Activated naive CD4-positive, alpha-beta T cell treated with anti-CD3 and anti-CD28 coated beads, Interleukin-2, amount 10 ng/mL, durations not matched to agents 5 hours and 36 hours (primary cell): ENCODE data around the gene LATS2. TPM values are rescaled to one million over a fixed set of nuclear protein-coding genes. Genes with fewer than 3 reads are reported as not detected.

ENCODE experiments used
- total RNA-seq, 2 experiments: library from RNA; stranded (reverse); gene quantifications; one replicate each; pipeline ENCODE4 v1.2.3, GENCODE V29; 2021

The LATS2 gene
- 1 to 10 TPM; 2.9 to 3.0 TPM for total RNA-seq

DNA sequence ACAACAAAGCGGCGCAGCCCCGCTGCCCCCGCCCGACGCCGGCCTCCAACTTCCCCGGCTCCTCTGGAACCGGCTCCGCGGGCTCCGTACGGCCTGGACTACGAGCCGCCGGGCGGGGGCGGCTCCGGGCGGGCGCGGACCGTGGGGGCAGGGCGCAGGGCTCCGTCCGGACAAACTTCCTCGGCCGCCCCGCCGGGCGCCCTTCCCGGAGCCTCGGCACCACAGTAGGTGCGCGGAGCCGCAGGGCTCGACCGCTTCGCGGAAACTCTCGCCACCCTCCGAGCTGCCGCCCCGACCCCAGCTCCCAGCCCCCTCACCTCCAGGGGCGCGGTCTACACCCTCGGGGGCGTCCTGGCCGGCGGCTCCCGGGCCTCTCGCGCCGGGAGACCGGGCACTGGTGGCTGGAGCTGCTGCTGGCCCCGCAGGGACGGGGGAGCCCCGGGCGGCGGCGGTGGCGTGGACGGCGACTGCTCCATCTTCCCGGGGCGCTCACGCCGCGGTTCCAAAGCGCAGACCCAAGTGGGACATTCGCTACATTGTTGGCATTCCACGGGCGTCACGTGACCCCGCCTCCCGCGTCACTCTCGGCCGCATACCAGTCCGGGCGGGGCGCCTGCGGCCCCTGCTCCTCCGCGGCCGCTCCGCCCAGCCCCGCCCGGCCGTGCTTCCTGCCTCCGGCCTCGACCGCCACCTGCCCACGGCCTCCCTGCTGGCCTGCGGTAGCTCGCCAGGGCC is at the start of gene LATS2:
Gene LATS2, minus strand, starts transcription at position 558 of the 735 bp plus-strand sequence. CDS start 15,560 bp downstream, outside the sequence.

Other genes starting within 250 kb of the LATS2 start
- 10 to 100 TPM; 16.3 to 16.5 TPM for gene XPO4, start 158.8 kb downstream of the LATS2 start, total RNA-seq
- gene SAP18, start 78.5 kb upstream of the LATS2 start, total RNA-seq, result 100 to 1,000 TPM; 159 to 164 TPM
- 10 to 100 TPM; 31.0 to 34.3 TPM for gene SKA3, start 115.0 kb upstream of the LATS2 start, total RNA-seq
- 10 to 100 TPM; 17.3 to 19.6 TPM for gene MRPL57, start 115.1 kb upstream of the LATS2 start, total RNA-seq